Sigmoid colon (tissue), 3 donors: Measurements from ENCODE around the gene HHATL.

Experiments
- POLR2A ChIP-seq, 2 donors: fragments of 450-650 bp; IDR thresholded peaks; one replicate each; pipeline ENCODE4 v1.6.1; 2016; ENCODE audit warnings: antibody characterized with exemption in 2 of 2, mild to moderate bottlenecking in 2 of 2, moderate library complexity in 2 of 2
- TF ChIP-seq, protein P1 (sequence below), 4 experiments: fragments of 450-650 bp in 3 of 4; fragments of 200-600 bp in 1 of 4; IDR thresholded peaks; one replicate each; pipeline ENCODE4 v1.5.1; 2016 to 2019; ENCODE audit warnings: antibody characterized with exemption in 4 of 4, mild to moderate bottlenecking in 3 of 4, moderate library complexity in 2 of 4

GRCh38 chr3:42693530-42693930, 9.1 kb downstream of the HHATL start:
- TF ChIP-seq, protein P1, sequence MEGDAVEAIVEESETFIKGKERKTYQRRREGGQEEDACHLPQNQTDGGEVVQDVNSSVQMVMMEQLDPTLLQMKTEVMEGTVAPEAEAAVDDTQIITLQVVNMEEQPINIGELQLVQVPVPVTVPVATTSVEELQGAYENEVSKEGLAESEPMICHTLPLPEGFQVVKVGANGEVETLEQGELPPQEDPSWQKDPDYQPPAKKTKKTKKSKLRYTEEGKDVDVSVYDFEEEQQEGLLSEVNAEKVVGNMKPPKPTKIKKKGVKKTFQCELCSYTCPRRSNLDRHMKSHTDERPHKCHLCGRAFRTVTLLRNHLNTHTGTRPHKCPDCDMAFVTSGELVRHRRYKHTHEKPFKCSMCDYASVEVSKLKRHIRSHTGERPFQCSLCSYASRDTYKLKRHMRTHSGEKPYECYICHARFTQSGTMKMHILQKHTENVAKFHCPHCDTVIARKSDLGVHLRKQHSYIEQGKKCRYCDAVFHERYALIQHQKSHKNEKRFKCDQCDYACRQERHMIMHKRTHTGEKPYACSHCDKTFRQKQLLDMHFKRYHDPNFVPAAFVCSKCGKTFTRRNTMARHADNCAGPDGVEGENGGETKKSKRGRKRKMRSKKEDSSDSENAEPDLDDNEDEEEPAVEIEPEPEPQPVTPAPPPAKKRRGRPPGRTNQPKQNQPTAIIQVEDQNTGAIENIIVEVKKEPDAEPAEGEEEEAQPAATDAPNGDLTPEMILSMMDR (IDR thresholded peaks at IDR 0.05): no peak
- TF ChIP-seq POLR2A (IDR thresholded peaks at IDR 0.05): no peak
